GOT3 (cell line): ENCODE data around the gene SLC6A12.

Experiments used
- DNase-seq: peaks from one replicate; lab custom pipeline; 2025; ENCODE audit warnings: mixed read lengths; lab: John Stamatoyannopoulos, UW

Gene SLC6A12

GRCh38 chr12:163406-163986 is 50.5 kb downstream of the SLC6A12 start:
- no peak for DNase-seq

DNA sequence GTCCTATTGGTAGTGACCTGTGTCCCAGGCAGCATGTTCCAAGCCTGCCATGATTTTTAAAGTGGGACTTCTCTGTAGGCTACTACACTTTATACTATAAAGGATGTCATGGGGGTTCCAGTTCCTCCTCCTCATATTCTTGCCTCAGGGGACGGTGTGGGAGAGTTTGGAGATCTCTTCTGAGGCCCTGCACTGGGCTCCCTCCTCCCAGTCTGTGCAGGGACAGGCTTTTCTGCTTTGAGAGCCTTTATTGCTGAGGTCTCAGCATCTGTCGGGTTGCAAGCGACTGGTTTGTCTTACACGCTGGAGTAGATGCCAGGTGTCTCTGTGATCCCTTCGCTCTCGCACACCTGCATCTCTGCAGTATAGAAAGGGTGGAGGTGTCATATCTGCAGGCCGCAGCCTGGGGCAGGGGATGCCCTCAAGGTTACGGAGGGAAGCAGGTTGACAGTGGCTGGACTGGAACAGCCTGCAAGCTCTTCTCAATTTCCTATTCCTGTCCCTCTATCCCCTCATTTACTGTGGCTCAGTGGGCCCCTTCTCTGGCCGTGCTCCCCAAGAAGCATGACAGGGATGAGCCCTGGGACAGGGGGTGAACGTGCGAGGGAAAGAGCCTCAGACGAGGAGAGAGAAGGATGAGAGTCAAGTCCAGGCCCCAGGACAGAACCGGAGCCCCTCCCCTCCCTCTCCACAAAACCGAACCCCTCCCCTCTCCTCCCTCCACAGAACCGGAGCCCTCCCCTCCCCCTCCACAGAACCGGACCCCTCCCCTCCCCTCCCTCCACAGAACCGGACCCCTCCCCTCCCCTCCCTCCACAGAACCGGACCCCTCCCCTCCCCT is 51.3 kb downstream of the SLC6A12 start:
- DNase-seq = no peak

DNA sequence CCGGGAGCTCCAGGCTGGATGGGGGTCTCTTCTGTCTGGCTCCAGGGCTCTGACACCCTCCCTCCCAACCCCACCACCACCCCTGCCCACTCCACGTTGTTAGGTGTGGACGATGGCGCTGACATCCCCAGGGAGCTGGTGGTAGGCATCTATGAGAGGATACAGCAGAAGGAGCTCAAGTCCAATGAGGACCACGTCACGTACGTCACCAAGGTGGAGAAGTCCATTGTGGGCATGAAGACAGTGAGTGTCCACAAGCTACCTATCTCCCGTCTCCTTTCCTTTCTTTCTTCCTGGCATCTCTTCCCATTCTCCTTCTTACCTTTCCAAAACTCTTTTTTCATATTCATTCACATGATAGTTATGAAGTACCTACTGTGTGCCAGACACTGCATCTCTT is 52.1 kb downstream of the SLC6A12 start:
- no peak for DNase-seq

DNA sequence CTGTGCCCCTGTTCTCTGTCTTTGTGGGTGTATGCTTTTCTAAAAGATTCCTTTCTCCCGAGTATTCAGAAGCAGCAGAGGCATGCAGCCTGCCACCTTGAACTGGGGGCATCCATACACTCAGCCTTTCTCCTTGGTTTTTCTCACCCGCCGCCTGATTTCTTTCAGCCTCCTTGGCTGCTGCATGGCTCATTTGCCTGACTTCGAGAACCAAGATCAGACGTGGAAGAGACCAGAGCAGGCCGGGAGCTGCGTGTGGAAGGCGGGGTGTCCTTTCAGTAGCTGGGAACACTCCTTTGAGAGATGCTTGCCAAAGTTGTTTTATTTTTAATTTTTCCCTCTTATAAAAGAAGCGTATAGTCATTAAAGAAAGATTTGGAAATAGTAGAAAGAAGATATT is 53.1 kb downstream of the SLC6A12 start:
- DNase-seq = no peak

DNA sequence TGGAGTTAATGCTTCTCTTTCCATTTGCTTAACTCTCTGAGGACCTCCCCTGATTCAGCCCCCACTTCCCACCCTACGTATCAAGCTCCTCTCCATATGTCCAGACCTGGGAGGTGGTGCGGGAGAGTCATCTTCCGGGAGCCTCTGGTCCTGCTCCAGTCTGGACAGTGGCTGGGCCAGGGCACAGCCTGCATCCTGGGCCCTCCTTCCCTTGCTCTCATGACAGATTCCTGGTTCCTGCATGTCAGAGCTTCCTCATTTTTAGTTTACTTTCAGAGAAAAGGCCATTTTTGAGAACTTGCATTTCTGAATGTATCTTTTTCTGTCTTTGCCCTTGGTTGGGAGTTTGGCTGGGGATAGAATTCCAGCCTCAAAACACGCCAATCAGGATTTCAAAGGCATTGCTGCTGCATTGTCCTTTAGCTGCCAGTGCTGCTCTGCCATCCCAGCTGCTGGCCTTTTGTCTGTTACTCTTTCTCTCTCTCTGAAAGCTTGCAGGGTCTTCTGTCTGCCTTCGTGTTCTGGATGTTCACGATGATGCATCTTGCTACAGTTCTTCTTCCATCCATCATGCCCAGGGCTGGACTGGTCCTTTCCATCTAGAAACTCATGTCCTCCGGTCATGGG is 54.7 kb downstream of the SLC6A12 start:
- DNase-seq = no peak

GRCh38 chr12:157644-158043 is 56.3 kb downstream of the SLC6A12 start:
- DNase-seq = no peak

DNA sequence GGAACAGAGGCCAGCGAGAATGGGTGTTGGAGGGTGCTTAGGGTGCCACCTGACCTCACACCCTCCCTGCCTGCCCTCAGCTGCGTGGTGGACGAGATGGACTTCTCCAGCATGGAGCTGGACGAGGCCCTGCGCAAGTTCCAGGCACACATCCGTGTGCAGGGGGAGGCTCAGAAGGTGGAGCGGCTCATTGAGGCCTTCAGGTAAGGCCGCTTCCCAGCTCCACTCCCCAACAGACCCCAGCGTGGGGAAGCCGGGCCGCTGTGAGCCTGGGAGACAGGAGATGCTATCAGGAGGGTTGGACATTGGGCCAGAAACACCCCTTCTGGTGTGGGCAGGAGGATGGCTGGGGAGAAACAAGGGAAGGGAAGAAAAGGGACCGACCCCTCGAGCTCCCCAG is 57.0 kb downstream of the SLC6A12 start:
- no peak for DNase-seq

- no peak for DNase-seq
Measured at GRCh38 chr12:155646-156045, 58.3 kb downstream of the SLC6A12 start.

DNA sequence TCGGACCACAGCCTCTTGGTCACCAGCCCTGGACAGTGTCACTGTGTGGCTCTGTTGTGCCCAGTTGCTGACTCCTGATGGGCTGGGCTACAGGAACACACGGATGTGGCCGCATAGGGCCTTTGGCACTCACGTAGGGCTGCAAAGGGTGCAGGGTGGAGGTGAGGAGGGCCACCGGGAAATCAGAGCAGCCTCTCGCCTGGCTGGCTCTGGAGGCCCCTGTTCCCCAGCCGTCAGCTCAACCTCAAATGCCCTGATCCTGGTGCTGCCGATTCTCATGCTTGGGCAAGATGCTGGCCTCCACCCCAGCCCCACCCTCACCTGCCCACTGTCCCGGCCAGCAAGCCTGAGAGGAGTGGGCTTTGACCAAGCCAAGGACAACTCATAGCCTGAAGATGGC is 59.0 kb downstream of the SLC6A12 start:
- DNase-seq = no peak

- DNase-seq = no peak
Measured at GRCh38 chr12:154058-154457, 59.9 kb downstream of the SLC6A12 start.

- DNase-seq = no peak
Measured at GRCh38 chr12:153080-153746, 60.7 kb downstream of the SLC6A12 start.

GRCh38 chr12:152440-152839 is 61.5 kb downstream of the SLC6A12 start:
- DNase-seq = no peak

GRCh38 chr12:151579-151978 is 62.4 kb downstream of the SLC6A12 start:
- no peak for DNase-seq

- DNase-seq = no peak
Measured at GRCh38 chr12:148676-149416, 65.1 kb downstream of the SLC6A12 start.

DNA sequence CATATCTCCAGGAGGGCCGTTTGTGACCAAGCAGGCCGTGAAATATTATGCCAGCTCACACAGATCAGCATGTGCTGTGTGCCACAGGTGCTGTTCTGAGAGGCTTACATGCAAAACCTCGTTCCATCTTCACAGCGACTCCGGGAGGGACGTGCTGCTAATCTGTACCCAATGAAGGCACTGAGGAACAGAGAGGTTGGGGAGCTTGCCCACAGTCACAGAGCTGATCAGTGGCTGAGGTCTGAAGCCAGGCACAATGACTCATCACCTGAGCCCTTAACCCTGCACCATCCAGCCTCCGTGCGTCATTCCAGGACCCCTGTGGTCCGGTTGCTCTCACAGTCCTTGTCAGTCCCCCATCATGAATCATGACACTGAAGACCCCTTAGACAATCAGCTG is 66.7 kb downstream of the SLC6A12 start:
- no peak for DNase-seq

DNA sequence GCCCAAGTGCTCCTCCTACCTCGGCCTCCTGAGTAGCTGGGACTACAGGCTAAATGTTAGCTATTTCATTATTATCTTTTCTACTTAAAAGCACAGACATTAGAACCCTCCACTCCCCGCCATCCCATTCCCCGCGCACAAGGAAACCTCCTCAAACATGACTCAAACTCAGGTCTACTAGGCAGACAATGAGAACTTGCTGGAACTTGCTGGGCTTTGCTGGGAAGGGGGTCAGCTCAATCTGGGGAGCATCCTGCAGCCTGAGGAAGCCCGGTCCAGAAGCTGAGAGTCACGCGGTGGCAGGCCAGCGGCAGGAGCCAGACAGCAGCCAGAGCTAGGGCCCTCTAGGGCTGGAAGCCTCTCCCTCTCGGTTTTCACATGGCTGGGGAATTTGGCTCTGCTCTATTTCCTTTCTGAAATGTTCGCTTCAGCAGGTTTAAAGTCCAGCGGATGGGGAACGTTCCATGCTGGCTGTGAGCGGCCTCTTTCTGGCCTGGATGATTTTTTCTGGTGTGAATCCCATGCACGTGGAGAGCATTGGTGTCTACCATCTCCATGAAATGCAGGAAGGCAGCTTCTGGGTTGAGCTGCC is 68.5 kb downstream of the SLC6A12 start:
- DNase-seq = no peak

- DNase-seq = no peak
Measured at GRCh38 chr12:144650-145284, 69.2 kb downstream of the SLC6A12 start.

DNA sequence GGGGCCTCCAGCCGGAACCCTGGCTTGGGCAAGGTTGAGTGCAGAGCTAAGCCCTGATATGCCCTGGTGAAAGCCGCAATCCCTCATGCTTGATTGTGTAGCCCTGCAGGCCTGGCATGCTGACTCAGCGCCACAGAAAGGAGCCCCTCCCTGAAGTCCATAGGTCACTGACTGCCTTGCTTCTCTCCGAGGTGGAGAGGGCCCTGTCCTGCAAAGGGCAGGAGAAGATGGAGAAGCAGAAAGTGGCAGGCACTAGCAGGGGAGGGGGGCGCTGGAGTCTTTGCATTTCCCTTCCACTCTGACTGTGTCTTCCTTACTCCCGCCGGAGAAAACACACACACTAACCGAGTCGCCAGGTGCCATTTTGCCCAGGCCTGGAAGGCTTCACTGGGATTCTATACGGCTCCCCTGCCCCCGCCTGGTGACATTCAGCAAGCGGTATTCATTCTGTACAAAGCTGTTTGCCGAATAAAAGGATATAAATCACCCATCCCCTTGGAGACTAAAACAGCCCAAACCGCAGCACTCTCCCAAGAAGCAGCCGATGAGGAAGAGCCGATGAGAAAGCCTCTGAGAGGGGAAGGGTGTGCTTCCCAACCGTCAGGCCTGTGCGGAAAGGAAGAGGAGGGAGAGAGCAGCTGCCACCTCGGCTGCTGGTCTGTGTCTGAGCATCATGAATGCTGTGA is 69.8 kb downstream of the SLC6A12 start:
- no peak for DNase-seq

- DNase-seq = no peak
Measured at GRCh38 chr12:140162-140561, 73.8 kb downstream of the SLC6A12 start.
